CD4-positive, alpha-beta T cell treated with Interleukin-4 for 4 hours (primary cell): ENCODE data around the gene MSANTD2.
A peak's percentile ranks its signal among the peaks of the same experiment; 100 is the strongest.

Experiments
- DNase-seq: peaks from one replicate; pipeline ENCODE4 v3.0.0-alpha.2; 2020

The MSANTD2 gene

GRCh38 chr11:124769806-124770774 is 30.1 kb downstream of the MSANTD2 start:
- no peak for DNase-seq

GRCh38 chr11:124768914-124769313 is 31.3 kb downstream of the MSANTD2 start:
- no peak for DNase-seq

GRCh38 chr11:124766156-124766555 is 34.0 kb downstream of the MSANTD2 start:
- no peak for DNase-seq

GRCh38 chr11:124763156-124763947 is 36.9 kb downstream of the MSANTD2 start:
- DNase-seq = peak; percentile 76

- DNase-seq = no peak
Measured at GRCh38 chr11:124762624-124763155, 37.5 kb downstream of the MSANTD2 start.

- peak; percentile 55 for DNase-seq
Measured at GRCh38 chr11:124762105-124762623, 38.0 kb downstream of the MSANTD2 start, which contains the start of gene ESAM. Gene ESAM (minus strand): TSS chr11:124762290. CDS start chr11:124762154, 136 bp downstream.

- DNase-seq = no peak
Measured at GRCh38 chr11:124761301-124762104, 38.7 kb downstream of the MSANTD2 start.

GRCh38 chr11:124760806-124761205 is 39.4 kb downstream of the MSANTD2 start:
- DNase-seq = no peak

- DNase-seq = no peak
Measured at GRCh38 chr11:124760205-124760652, 40.0 kb downstream of the MSANTD2 start.

GRCh38 chr11:124759266-124760204 is 40.7 kb downstream of the MSANTD2 start:
- DNase-seq = no peak

- peak; percentile 57 for DNase-seq
Measured at GRCh38 chr11:124758355-124759265, 41.6 kb downstream of the MSANTD2 start.

GRCh38 chr11:124757320-124757719 is 42.9 kb downstream of the MSANTD2 start:
- no peak for DNase-seq

- DNase-seq = no peak
Measured at GRCh38 chr11:124756753-124757227, 43.4 kb downstream of the MSANTD2 start.

- no peak for DNase-seq
Measured at GRCh38 chr11:124756033-124756752, 44.0 kb downstream of the MSANTD2 start.

GRCh38 chr11:124754710-124755109 is 45.5 kb downstream of the MSANTD2 start:
- no peak for DNase-seq

- DNase-seq = no peak
Measured at GRCh38 chr11:124754309-124754708, 45.9 kb downstream of the MSANTD2 start.

GRCh38 chr11:124753624-124754023 is 46.6 kb downstream of the MSANTD2 start:
- no peak for DNase-seq

GRCh38 chr11:124753205-124753604 is 47.0 kb downstream of the MSANTD2 start:
- no peak for DNase-seq
